ENCODE measurements around the gene GPR27.

Gene GPR27

DNA sequence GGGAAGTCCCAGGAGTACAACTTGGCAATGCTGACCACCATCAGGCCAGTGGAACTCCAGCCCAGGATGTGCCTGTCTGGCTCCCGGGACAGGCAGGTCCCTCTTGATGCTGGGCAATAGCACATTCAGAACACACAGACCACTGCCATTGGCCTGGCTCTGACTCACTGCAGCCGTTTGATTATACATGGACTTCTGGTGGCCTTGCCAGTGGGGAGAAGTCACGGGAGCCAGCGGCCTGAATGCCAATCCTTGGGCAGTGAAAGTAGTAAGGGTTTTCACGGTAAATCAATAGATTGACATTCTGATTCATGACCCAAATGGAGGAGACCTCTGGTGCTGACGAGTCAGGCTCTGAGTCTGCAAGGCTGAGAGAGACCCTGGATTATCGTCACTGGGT lies 43.8 kb downstream of the GPR27 start:
- TF ChIP-seq, protein P1, sequence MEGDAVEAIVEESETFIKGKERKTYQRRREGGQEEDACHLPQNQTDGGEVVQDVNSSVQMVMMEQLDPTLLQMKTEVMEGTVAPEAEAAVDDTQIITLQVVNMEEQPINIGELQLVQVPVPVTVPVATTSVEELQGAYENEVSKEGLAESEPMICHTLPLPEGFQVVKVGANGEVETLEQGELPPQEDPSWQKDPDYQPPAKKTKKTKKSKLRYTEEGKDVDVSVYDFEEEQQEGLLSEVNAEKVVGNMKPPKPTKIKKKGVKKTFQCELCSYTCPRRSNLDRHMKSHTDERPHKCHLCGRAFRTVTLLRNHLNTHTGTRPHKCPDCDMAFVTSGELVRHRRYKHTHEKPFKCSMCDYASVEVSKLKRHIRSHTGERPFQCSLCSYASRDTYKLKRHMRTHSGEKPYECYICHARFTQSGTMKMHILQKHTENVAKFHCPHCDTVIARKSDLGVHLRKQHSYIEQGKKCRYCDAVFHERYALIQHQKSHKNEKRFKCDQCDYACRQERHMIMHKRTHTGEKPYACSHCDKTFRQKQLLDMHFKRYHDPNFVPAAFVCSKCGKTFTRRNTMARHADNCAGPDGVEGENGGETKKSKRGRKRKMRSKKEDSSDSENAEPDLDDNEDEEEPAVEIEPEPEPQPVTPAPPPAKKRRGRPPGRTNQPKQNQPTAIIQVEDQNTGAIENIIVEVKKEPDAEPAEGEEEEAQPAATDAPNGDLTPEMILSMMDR (IDR thresholded peaks at IDR 0.05; ENCODE audit: low read depth, low read length), result no peak
- H3K4me3 ChIP-seq (ENCODE audit: low read depth, low read length), result no peak overlapping the region

DNA sequence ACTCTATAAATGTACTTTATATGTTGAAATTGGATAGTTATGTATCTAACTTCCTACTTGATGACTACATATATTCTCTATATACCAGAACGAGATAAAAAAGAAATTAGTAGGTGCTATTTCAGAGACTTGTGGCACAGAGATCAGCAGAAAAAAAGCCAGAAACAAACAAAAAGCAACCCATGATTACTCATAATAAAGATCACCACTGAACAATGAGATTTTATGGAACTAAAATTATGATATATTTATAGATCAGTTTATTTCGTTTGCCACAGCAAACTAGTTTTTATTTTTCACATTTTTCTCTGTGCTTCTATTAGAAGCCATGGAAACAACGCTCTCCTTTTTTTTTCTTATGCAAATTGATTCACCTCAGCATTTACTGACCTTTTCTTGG lies 46.4 kb downstream of the GPR27 start:
- TF ChIP-seq, protein P1 (IDR thresholded peaks at IDR 0.05; ENCODE audit: low read depth, low read length), result no peak
- H3K4me3 ChIP-seq (ENCODE audit: low read depth, low read length), result no peak overlapping the region

DNA sequence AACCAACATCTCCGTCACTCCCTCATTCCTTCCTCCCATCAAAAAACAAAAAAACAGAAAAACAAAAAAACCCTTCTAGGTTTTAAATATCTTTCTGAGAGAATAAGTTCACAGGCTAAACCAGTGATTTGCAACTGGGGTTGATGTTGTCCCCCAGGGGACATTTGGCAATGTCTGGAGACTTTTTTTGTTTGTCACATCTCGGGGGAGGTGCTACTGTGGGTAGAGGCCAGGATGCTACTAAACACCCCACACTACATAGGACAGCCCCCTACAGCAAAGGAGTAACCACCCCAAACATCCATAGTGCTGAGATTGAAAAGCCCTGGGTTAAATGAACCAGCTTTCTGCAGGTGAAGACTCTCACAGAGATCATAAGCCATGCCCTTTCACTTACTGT lies 48.3 kb downstream of the GPR27 start:
- H3K4me3 ChIP-seq (ENCODE audit: low read depth, low read length), result no peak overlapping the region
- TF ChIP-seq, protein P1 (IDR thresholded peaks at IDR 0.05; ENCODE audit: low read depth, low read length), result no peak

DNA sequence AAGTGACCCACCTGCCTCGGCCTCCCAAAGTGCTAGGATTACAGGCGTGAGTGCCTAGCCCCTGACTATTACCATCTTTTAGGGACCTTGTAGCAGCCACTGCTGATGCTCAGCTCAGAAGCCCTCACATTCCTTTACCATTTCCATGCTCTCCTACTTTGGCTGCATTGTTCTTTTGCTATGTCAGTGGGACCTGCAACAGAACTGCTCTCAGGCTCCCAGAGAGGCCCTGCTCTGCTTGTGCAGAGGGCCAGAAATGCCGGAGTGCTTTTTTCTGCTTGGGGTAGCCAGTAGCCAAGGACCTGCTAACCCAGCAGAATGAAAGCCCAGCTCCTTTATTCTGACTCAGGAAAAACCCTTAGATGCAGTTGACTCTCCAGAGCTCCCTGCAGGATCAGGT lies 49.6 kb downstream of the GPR27 start:
- TF ChIP-seq, protein P1 (IDR thresholded peaks at IDR 0.05; ENCODE audit: low read depth, low read length), result no peak
- no peak overlapping the region for H3K4me3 ChIP-seq (ENCODE audit: low read depth, low read length)

DNA sequence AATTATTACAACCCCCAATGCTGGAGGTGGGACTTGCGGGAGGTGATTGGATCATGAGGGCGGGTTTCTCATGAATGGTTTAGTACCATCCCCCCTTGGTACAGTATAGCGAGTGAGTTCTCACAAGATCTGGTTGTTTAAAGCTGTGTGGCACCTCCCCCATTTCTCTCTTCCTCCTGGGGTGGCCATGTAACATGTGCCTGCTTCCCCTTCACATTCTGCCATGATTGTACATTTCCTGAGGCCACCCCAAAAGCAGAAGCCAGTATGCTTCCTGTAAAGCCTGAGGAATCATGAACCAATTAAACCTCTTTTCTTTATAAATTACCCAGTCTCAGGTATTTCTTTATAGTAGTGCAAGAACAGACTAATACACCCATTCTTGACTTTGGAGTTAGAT lies 51.5 kb downstream of the GPR27 start:
- TF ChIP-seq, protein P1 (IDR thresholded peaks at IDR 0.05; ENCODE audit: low read depth, low read length), result no peak
- H3K4me3 ChIP-seq (ENCODE audit: low read depth, low read length), result no peak overlapping the region

DNA sequence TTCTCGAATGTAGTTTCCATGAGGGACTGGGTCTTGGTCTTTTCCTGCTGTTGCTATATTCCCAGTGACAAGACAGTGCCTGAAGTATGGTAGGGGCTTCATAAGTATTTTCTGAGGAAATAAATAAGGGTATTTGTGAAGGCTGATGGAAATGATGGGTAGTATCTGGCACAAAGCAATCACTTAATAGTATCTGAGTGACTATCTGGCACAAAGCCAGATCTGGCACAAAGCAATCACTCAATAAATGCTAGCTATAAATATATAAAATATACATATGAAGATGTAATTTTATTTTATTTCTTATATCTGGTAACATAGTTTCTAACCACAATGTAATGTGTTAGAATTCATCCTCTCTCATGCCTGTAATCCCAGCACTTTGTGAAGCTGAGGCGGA lies 52.0 kb downstream of the GPR27 start:
- TF ChIP-seq, protein P1 (IDR thresholded peaks at IDR 0.05; ENCODE audit: low read depth, low read length), result no peak
- H3K4me3 ChIP-seq (ENCODE audit: low read depth, low read length), result no peak overlapping the region
